Chondrocyte (in vitro differentiated cells): ENCODE results near the gene MEP1B. TPM values are rescaled to one million over a fixed set of nuclear protein-coding genes. Genes with fewer than 3 reads are reported as not detected.

Experiments used
- DNase-seq: peaks from one replicate; pipeline ENCODE4 v3.0.0; 2021; ENCODE audit warnings: mixed read lengths, low spot score
- H3K27ac Mint-ChIP-seq: one replicate; pipeline ENCODE4 v1.8.0; 2021; ENCODE audit warnings: mild to moderate bottlenecking, moderate library complexity, mixed read lengths; ENCODE audit not compliant: unreplicated experiment
- H3K27me3 Mint-ChIP-seq: 2 replicates; pipeline ENCODE4 v1.8.0; 2021; ENCODE audit warnings: low read depth, mixed read lengths
- H3K36me3 Mint-ChIP-seq: 2 replicates; pipeline ENCODE4 v1.8.0; 2021; ENCODE audit warnings: low read depth, mixed read lengths
- H3K4me1 Mint-ChIP-seq: 2 replicates; pipeline ENCODE4 v1.8.0; 2021; ENCODE audit warnings: low read depth, mild to moderate bottlenecking, mixed read lengths
- H3K4me3 Mint-ChIP-seq: one replicate; pipeline ENCODE4 v1.8.0; 2021; ENCODE audit warnings: mild to moderate bottlenecking, moderate library complexity, mixed read lengths; ENCODE audit not compliant: unreplicated experiment
- H3K9me3 Mint-ChIP-seq: 2 replicates; pipeline ENCODE4 v1.8.0; 2021; ENCODE audit warnings: low read depth, mixed read lengths
- CTCF ChIP-seq: fragments of 200-600 bp; sonication (generic); IDR thresholded peaks from 2 replicates; pipeline ENCODE4 v1.5.0; 2021; ENCODE audit warnings: antibody characterized with exemption, mild to moderate bottlenecking, moderate library complexity
- total RNA-seq: library from RNA; stranded (reverse); gene quantifications from 3 replicates; pipeline ENCODE4 v1.2.1, GENCODE V29; 2021

Gene MEP1B
- total RNA-seq, 1 donor from 2014 or later: not detected

GRCh38 chr18:32258558-32259204 is 68.8 kb downstream of the MEP1B start:
- no peaks in the 10 kb centered on the region for H3K4me1 Mint-ChIP-seq
- TF ChIP-seq CTCF: no peak

GRCh38 chr18:32259553-32259952 is 69.7 kb downstream of the MEP1B start:
- H3K27me3 Mint-ChIP-seq: peaks cover 4% of the 10 kb centered on the region
- peaks cover 4% of the 10 kb centered on the region for H3K9me3 Mint-ChIP-seq
- no peak for DNase-seq
- no peak overlapping the region for H3K4me3 Mint-ChIP-seq
- H3K4me1 Mint-ChIP-seq: no peaks in the 10 kb centered on the region
- no peaks in the 10 kb centered on the region for H3K36me3 Mint-ChIP-seq
- H3K27ac Mint-ChIP-seq: no peak overlapping the region
- no peak for TF ChIP-seq CTCF

More at GRCh38 chr18:32258558-32259204, 68.8 kb downstream of the MEP1B start:
- Mint-ChIP-seq H3K27ac (no peak overlapping the region), H3K36me3 (no peaks in the 10 kb centered on the region), H3K4me3 (no peak overlapping the region), H3K9me3 (peaks cover 4% of the 10 kb centered on the region), H3K27me3 (peaks cover 4% of the 10 kb centered on the region)
- DNase-seq: no peak

GRCh38 chr18:32261003-32261402 is 71.2 kb downstream of the MEP1B start:
- no peak for DNase-seq
- Mint-ChIP-seq H3K9me3 (peaks cover 4% of the 10 kb centered on the region), H3K4me3 (no peak overlapping the region), H3K27ac (no peak overlapping the region), H3K36me3 (no peaks in the 10 kb centered on the region), H3K27me3 (peaks cover 4% of the 10 kb centered on the region), H3K4me1 (no peaks in the 10 kb centered on the region)
- TF ChIP-seq CTCF: peak; percentile 15

GRCh38 chr18:32262092-32262491 is 72.3 kb downstream of the MEP1B start:
- Mint-ChIP-seq H3K4me3 (no peak overlapping the region), H3K27ac (no peak overlapping the region), H3K9me3 (peaks cover 4% of the 10 kb centered on the region), H3K27me3 (peaks cover 4% of the 10 kb centered on the region), H3K36me3 (no peaks in the 10 kb centered on the region), H3K4me1 (no peaks in the 10 kb centered on the region)
- DNase-seq: no peak
- no peak for TF ChIP-seq CTCF

GRCh38 chr18:32264401-32264800 is 74.6 kb downstream of the MEP1B start:
- H3K27ac Mint-ChIP-seq: no peak overlapping the region
- peaks cover 2% of the 10 kb centered on the region for H3K9me3 Mint-ChIP-seq
- H3K36me3 Mint-ChIP-seq: peaks cover 6% of the 10 kb centered on the region
- no peak overlapping the region for H3K4me3 Mint-ChIP-seq
- DNase-seq: no peak
- H3K4me1 Mint-ChIP-seq: no peaks in the 10 kb centered on the region
- H3K27me3 Mint-ChIP-seq: no peaks in the 10 kb centered on the region
- TF ChIP-seq CTCF: no peak
